Measurements from ENCODE around the gene TNNT1.

DNA sequence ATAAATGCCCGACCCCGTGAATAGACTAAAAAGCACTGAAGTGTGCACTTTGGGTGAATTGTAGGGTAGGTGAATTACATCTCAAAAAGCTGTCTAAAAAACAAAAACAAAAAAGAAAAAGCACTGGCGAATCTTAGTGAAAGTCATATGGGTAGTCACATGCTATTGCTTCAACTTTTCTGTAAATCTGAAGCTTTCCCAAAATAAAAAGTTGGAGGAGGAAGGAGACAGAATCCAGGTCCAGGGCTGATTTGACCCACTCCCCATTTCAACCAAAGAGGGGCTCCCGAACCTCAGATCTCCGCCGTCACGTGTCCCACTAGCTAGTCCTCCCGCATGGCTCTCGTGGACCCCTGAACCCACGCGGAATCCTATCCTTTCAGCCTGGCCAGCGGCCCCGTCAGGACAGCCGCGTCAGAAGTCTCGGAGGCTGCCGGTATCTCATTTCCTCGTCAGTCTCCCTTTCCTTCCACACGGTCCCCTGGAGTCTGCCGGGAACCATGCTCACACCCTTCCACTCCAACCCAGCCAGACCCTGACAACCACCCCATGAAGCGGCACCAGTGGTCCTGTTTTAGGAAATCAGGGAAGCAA lies 37.7 kb downstream of the TNNT1 start:
- TF ChIP-seq CEBPB (IDR thresholded peaks at IDR 0.05) (no peak), MAX (IDR thresholded peaks at IDR 0.05) (no peak), TAF1 (IDR thresholded peaks at IDR 0.05; ENCODE audit: low read depth) (no peak), RAD21 (IDR thresholded peaks at IDR 0.05; ENCODE audit: low read depth) (no peak), TCF12 (IDR thresholded peaks at IDR 0.05; ENCODE audit: low read depth) (no peak)
